ENCODE data around the gene DELE1.

DELE1 gene

GRCh38 chr5:141973871-141974595 is 50.4 kb downstream of the DELE1 start:
- H3K14ac ChIP-seq (ENCODE audit: low read length in 2 of 2), result no peak overlapping the region
- H3K79me1 ChIP-seq (replicated peaks; ENCODE audit: low read length, poor library complexity, severe bottlenecking), result peaks cover 16% of the 10 kb centered on the region
- peak overlapping the region; percentile 41 for H3K27ac ChIP-seq (ENCODE audit: low read length, poor library complexity, severe bottlenecking)
- H4K8ac ChIP-seq (ENCODE audit: low read length), result no peak overlapping the region
- peaks cover 1% of the 10 kb centered on the region for H3K4me1 ChIP-seq (ENCODE audit: control insufficient read depth, insufficient read depth, low read depth, low read length)
- H3K18ac ChIP-seq (ENCODE audit: low read depth in 1 of 2, low read length in 2 of 2), result no peak overlapping the region
- WGBS, result no CpG with 5 or more reads among the region's 1 CpG
- H3K4me3 ChIP-seq (ENCODE audit: insufficient read depth in 1 of 2, low read depth in 1 of 2, low read length in 2 of 2), result no peak overlapping the region
- no peak overlapping the region for H2BK12ac ChIP-seq (ENCODE audit: low read length in 2 of 2)
- H2AFZ ChIP-seq (ENCODE audit: low read depth, low read length), result no peak overlapping the region
- H2BK120ac ChIP-seq (ENCODE audit: low read depth, low read length), result no peak overlapping the region
- H2BK15ac ChIP-seq (ENCODE audit: low read depth, poor library complexity, severe bottlenecking), result no peak overlapping the region
- H3K23ac ChIP-seq (ENCODE audit: low read length in 2 of 2), result no peak overlapping the region
- H3K4ac ChIP-seq (ENCODE audit: low read depth in 1 of 2, low read length in 2 of 2), result no peak overlapping the region
- H3K27me3 ChIP-seq (ENCODE audit: control insufficient read depth in 1 of 2, insufficient read depth in 1 of 2, low read length in 2 of 2), result no peaks in the 10 kb centered on the region
- no peak overlapping the region for H2AK5ac ChIP-seq (ENCODE audit: low read length, severe bottlenecking)
- H3K9me3 ChIP-seq (ENCODE audit: control insufficient read depth, low read length), result no peaks in the 10 kb centered on the region
- no peak overlapping the region for H3K4me2 ChIP-seq (ENCODE audit: low read length, poor library complexity, severe bottlenecking)
- H2BK5ac ChIP-seq (ENCODE audit: low read depth, low read length, poor library complexity, severe bottlenecking), result no peak overlapping the region
- H3K9ac ChIP-seq (ENCODE audit: low read length), result peak overlapping the region; percentile 9
- H4K91ac ChIP-seq (ENCODE audit: low read length), result no peak overlapping the region
- peak; percentile 87 for DNase-seq
- peaks cover 21 to 70% of the 10 kb centered on the region in 2 experiments for H3K36me3 ChIP-seq (ENCODE audit: control insufficient read depth in 1 of 2, insufficient read depth in 2 of 2, low read depth in 1 of 2, low read length in 2 of 2)

GRCh38 chr5:141976176-141976575 is 52.5 kb downstream of the DELE1 start:
- Histone ChIP-seq H2BK12ac (ENCODE audit: low read length in 2 of 2) (no peak overlapping the region), H3K4ac (ENCODE audit: low read depth in 1 of 2, low read length in 2 of 2) (no peak overlapping the region), H2BK5ac (ENCODE audit: low read depth, low read length, poor library complexity, severe bottlenecking) (no peak overlapping the region), H3K9me3 (ENCODE audit: control insufficient read depth, low read length) (no peaks in the 10 kb centered on the region), H3K4me3 (ENCODE audit: insufficient read depth in 1 of 2, low read depth in 1 of 2, low read length in 2 of 2) (no peak overlapping the region), H3K14ac (ENCODE audit: low read length in 2 of 2) (no peak overlapping the region), H2BK15ac (ENCODE audit: low read depth, poor library complexity, severe bottlenecking) (no peak overlapping the region), H3K9ac (ENCODE audit: low read length) (no peak overlapping the region), H4K8ac (ENCODE audit: low read length) (no peak overlapping the region), H4K91ac (ENCODE audit: low read length) (no peak overlapping the region), H3K4me2 (ENCODE audit: low read length, poor library complexity, severe bottlenecking) (no peak overlapping the region), H3K23ac (ENCODE audit: low read length in 2 of 2) (no peak overlapping the region), H2AK5ac (ENCODE audit: low read length, severe bottlenecking) (no peak overlapping the region), H2AFZ (ENCODE audit: low read depth, low read length) (no peak overlapping the region), H3K18ac (ENCODE audit: low read depth in 1 of 2, low read length in 2 of 2) (no peak overlapping the region), H3K27me3 (ENCODE audit: control insufficient read depth in 1 of 2, insufficient read depth in 1 of 2, low read length in 2 of 2) (no peaks in the 10 kb centered on the region), H3K79me1 (replicated peaks; ENCODE audit: low read length, poor library complexity, severe bottlenecking) (peaks cover 29% of the 10 kb centered on the region), H3K27ac (ENCODE audit: low read length, poor library complexity, severe bottlenecking) (no peak overlapping the region), H2BK120ac (ENCODE audit: low read depth, low read length) (no peak overlapping the region), H3K4me1 (ENCODE audit: control insufficient read depth, insufficient read depth, low read depth, low read length) (peaks cover 1% of the 10 kb centered on the region), H3K36me3 (ENCODE audit: control insufficient read depth in 1 of 2, insufficient read depth in 2 of 2, low read depth in 1 of 2, low read length in 2 of 2) (peaks cover 28 to 88% of the 10 kb centered on the region in 2 experiments)
- 98% methylated on average over 5 of the region's 6 CpGs for WGBS
- DNase-seq, result no peak

DNA sequence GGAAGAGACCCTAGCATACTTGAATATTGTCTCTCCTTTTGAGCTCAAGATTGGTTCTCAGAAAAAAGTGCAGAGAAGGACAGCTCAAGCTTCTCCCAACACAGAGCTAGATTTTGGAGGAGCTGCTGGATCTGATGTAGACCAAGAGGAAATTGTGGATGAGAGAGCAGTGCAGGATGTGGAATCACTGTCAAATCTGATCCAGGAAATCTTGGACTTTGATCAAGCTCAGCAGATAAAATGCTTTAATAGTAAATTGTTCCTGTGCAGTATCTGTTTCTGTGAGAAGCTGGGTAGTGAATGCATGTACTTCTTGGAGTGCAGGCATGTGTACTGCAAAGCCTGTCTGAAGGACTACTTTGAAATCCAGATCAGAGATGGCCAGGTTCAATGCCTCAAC is 54.7 kb downstream of the DELE1 start:
- H3K36me3 ChIP-seq (ENCODE audit: control insufficient read depth in 1 of 2, insufficient read depth in 2 of 2, low read depth in 1 of 2, low read length in 2 of 2), result peaks cover 26 to 94% of the 10 kb centered on the region in 2 experiments
- H2BK12ac ChIP-seq (ENCODE audit: low read length in 2 of 2), result no peak overlapping the region
- no peak overlapping the region for H4K8ac ChIP-seq (ENCODE audit: low read length)
- no peak overlapping the region for H3K23ac ChIP-seq (ENCODE audit: low read length in 2 of 2)
- no peaks in the 10 kb centered on the region for H3K9me3 ChIP-seq (ENCODE audit: control insufficient read depth, low read length)
- H3K4me3 ChIP-seq (ENCODE audit: insufficient read depth in 1 of 2, low read depth in 1 of 2, low read length in 2 of 2), result no peak overlapping the region
- H3K9ac ChIP-seq (ENCODE audit: low read length), result no peak overlapping the region
- DNase-seq, result no peak
- no peak overlapping the region for H3K27ac ChIP-seq (ENCODE audit: low read length, poor library complexity, severe bottlenecking)
- no peak overlapping the region for H3K4me2 ChIP-seq (ENCODE audit: low read length, poor library complexity, severe bottlenecking)
- H3K14ac ChIP-seq (ENCODE audit: low read length in 2 of 2), result no peak overlapping the region
- H2BK5ac ChIP-seq (ENCODE audit: low read depth, low read length, poor library complexity, severe bottlenecking), result no peak overlapping the region
- H4K91ac ChIP-seq (ENCODE audit: low read length), result no peak overlapping the region
- H2AFZ ChIP-seq (ENCODE audit: low read depth, low read length), result no peak overlapping the region
- H3K27me3 ChIP-seq (ENCODE audit: control insufficient read depth in 1 of 2, insufficient read depth in 1 of 2, low read length in 2 of 2), result no peaks in the 10 kb centered on the region
- no peak overlapping the region for H2BK15ac ChIP-seq (ENCODE audit: low read depth, poor library complexity, severe bottlenecking)
- H3K4ac ChIP-seq (ENCODE audit: low read depth in 1 of 2, low read length in 2 of 2), result no peak overlapping the region
- H3K4me1 ChIP-seq (ENCODE audit: control insufficient read depth, insufficient read depth, low read depth, low read length), result no peaks in the 10 kb centered on the region
- H2BK120ac ChIP-seq (ENCODE audit: low read depth, low read length), result no peak overlapping the region
- no peak overlapping the region for H3K18ac ChIP-seq (ENCODE audit: low read depth in 1 of 2, low read length in 2 of 2)
- no peak overlapping the region for H2AK5ac ChIP-seq (ENCODE audit: low read length, severe bottlenecking)
- peaks cover 27% of the 10 kb centered on the region for H3K79me1 ChIP-seq (replicated peaks; ENCODE audit: low read length, poor library complexity, severe bottlenecking)

DNA sequence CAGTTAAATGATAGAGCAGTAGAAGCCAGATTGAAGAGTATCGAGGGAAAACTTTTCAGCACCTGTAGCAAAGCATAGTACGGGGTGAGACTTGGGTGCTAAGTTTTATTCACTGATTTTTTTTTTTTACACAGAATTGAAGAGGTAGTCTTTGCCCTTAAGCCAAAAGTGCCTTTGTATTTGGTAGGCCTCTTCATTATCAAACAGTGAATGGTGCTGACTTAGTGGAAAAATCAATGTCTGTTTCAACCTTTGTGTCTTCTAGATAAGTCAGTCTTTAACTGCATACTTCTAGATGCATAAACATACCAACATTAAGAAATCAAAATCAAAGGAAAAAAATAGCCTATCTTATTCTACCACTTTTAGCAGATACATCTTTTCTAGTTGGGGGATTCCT is 59.0 kb downstream of the DELE1 start:
- H3K9me3 ChIP-seq (ENCODE audit: control insufficient read depth, low read length), result no peaks in the 10 kb centered on the region
- peaks cover 32% of the 10 kb centered on the region for H3K79me1 ChIP-seq (replicated peaks; ENCODE audit: low read length, poor library complexity, severe bottlenecking)
- 47% methylated on average over 2 of the region's 2 CpGs for WGBS
- no peak overlapping the region for H3K23ac ChIP-seq (ENCODE audit: low read length in 2 of 2)
- H3K9ac ChIP-seq (ENCODE audit: low read length), result no peak overlapping the region
- H3K4me1 ChIP-seq (ENCODE audit: control insufficient read depth, insufficient read depth, low read depth, low read length), result no peaks in the 10 kb centered on the region
- no peaks in the 10 kb centered on the region for H3K27me3 ChIP-seq (ENCODE audit: control insufficient read depth in 1 of 2, insufficient read depth in 1 of 2, low read length in 2 of 2)
- no peak overlapping the region for H4K8ac ChIP-seq (ENCODE audit: low read length)
- no peak overlapping the region for H3K4ac ChIP-seq (ENCODE audit: low read depth in 1 of 2, low read length in 2 of 2)
- H3K36me3 ChIP-seq (ENCODE audit: control insufficient read depth in 1 of 2, insufficient read depth in 2 of 2, low read depth in 1 of 2, low read length in 2 of 2), result peaks cover 28 to 96% of the 10 kb centered on the region in 2 experiments
- H3K4me3 ChIP-seq (ENCODE audit: insufficient read depth in 1 of 2, low read depth in 1 of 2, low read length in 2 of 2), result no peak overlapping the region
- no peak overlapping the region for H4K91ac ChIP-seq (ENCODE audit: low read length)
- no peak overlapping the region for H2BK15ac ChIP-seq (ENCODE audit: low read depth, poor library complexity, severe bottlenecking)
- no peak overlapping the region for H2AK5ac ChIP-seq (ENCODE audit: low read length, severe bottlenecking)
- no peak overlapping the region for H2AFZ ChIP-seq (ENCODE audit: low read depth, low read length)
- no peak overlapping the region for H2BK120ac ChIP-seq (ENCODE audit: low read depth, low read length)
- no peak for DNase-seq
- H3K18ac ChIP-seq (ENCODE audit: low read depth in 1 of 2, low read length in 2 of 2), result no peak overlapping the region
- H2BK12ac ChIP-seq (ENCODE audit: low read length in 2 of 2), result no peak overlapping the region
- H3K27ac ChIP-seq (ENCODE audit: low read length, poor library complexity, severe bottlenecking), result no peak overlapping the region
- H2BK5ac ChIP-seq (ENCODE audit: low read depth, low read length, poor library complexity, severe bottlenecking), result no peak overlapping the region
- no peak overlapping the region for H3K4me2 ChIP-seq (ENCODE audit: low read length, poor library complexity, severe bottlenecking)
- no peak overlapping the region for H3K14ac ChIP-seq (ENCODE audit: low read length in 2 of 2)
